Measurements from ENCODE around the gene EEFSEC.

Gene EEFSEC

GRCh38 chr3:128173849-128174248, 20.6 kb downstream of the EEFSEC start:
- Histone ChIP-seq H3K27ac (ENCODE audit: low read depth, low read length, severe bottlenecking) (peak overlapping the region; percentile 39), H3K9me3 (ENCODE audit: control insufficient read depth, low read length) (no peaks in the 10 kb centered on the region), H3K4me1 (ENCODE audit: control insufficient read depth, insufficient read depth, low read length, poor library complexity, severe bottlenecking) (peaks cover 8% of the 10 kb centered on the region), H3K36me3 (ENCODE audit: control insufficient read depth, insufficient read depth, low read length) (no peaks in the 10 kb centered on the region), H3K4me3 (ENCODE audit: extremely low read depth, insufficient read depth, low read length, poor library complexity, severe bottlenecking) (no peak overlapping the region)
- 60 to 66% methylated on average over 4 to 7 of the region's 7 CpGs for WGBS, 2 experiments (ENCODE audit: insufficient coverage in 2 of 2)

- Histone ChIP-seq H3K27ac (ENCODE audit: low read depth, low read length, severe bottlenecking) (no peak overlapping the region), H3K9me3 (ENCODE audit: control insufficient read depth, low read length) (no peaks in the 10 kb centered on the region), H3K36me3 (ENCODE audit: control insufficient read depth, insufficient read depth, low read length) (no peaks in the 10 kb centered on the region), H3K4me3 (ENCODE audit: extremely low read depth, insufficient read depth, low read length, poor library complexity, severe bottlenecking) (no peak overlapping the region), H3K4me1 (ENCODE audit: control insufficient read depth, insufficient read depth, low read length, poor library complexity, severe bottlenecking) (peaks cover 14% of the 10 kb centered on the region)
- WGBS, 2 experiments (ENCODE audit: insufficient coverage in 2 of 2), result 85 to 87% methylated on average over 7 of the region's 9 CpGs
Measured at GRCh38 chr3:128174675-128175590, 21.7 kb downstream of the EEFSEC start.

DNA sequence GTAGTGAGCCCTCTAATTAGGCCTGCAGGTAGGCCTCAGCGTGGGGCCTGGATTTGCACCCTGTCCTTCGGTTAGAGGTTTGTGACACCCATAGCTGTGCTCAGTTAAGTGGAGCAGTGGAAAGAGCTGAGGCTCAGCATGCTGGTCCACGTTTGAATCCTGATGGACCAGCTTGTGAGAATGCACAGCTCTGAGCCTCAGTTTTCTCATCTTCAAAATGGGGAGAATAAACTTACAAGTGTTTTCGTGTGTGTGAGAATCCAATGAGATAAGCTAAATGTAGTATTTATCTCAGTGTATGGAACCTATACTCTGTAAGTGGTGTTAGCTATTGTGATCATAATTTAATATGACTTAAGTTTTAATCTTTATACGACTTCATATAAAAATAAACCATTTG, 22.5 kb downstream of the EEFSEC start:
- no peaks in the 10 kb centered on the region for H3K9me3 ChIP-seq (ENCODE audit: control insufficient read depth, low read length)
- 86 to 100% methylated on average over 3 of the region's 5 CpGs for WGBS, 2 experiments (ENCODE audit: insufficient coverage in 2 of 2)
- no peak overlapping the region for H3K4me3 ChIP-seq (ENCODE audit: extremely low read depth, insufficient read depth, low read length, poor library complexity, severe bottlenecking)
- no peaks in the 10 kb centered on the region for H3K36me3 ChIP-seq (ENCODE audit: control insufficient read depth, insufficient read depth, low read length)
- H3K27ac ChIP-seq (ENCODE audit: low read depth, low read length, severe bottlenecking), result no peak overlapping the region
- peaks cover 14% of the 10 kb centered on the region for H3K4me1 ChIP-seq (ENCODE audit: control insufficient read depth, insufficient read depth, low read length, poor library complexity, severe bottlenecking)

DNA sequence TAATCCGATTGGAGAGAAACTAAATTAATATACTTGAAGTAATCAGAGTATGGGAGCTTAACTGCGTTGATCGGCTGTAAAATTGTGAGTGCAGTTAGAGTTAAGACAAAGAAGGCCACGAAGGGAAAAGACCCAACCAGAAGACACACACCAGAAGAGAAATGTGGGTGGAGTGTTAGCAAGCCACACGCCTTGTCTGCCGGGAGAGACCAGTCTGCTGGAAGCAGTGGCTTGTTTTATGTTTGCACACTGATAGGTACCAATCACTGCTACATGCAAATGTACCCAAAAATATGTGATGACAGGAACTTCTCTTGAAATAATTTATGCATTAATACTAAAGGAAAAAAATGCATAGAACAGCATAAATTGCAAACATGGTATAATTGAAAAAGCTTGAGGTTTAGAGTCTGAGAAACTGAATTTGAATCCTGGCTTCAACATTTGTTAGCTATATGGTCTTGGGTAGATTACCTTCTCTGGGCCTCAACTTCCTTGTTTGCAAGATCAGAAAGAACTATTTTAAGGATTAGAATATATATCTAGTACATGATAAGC, 23.1 kb downstream of the EEFSEC start:
- no peak overlapping the region for H3K27ac ChIP-seq (ENCODE audit: low read depth, low read length, severe bottlenecking)
- no peaks in the 10 kb centered on the region for H3K9me3 ChIP-seq (ENCODE audit: control insufficient read depth, low read length)
- WGBS, 2 experiments (ENCODE audit: insufficient coverage in 2 of 2), result 89 to 100% methylated on average over 1 to 3 of the region's 6 CpGs
- peaks cover 14% of the 10 kb centered on the region for H3K4me1 ChIP-seq (ENCODE audit: control insufficient read depth, insufficient read depth, low read length, poor library complexity, severe bottlenecking)
- no peaks in the 10 kb centered on the region for H3K36me3 ChIP-seq (ENCODE audit: control insufficient read depth, insufficient read depth, low read length)
- H3K4me3 ChIP-seq (ENCODE audit: extremely low read depth, insufficient read depth, low read length, poor library complexity, severe bottlenecking), result no peak overlapping the region

GRCh38 chr3:128177865-128178264, 24.6 kb downstream of the EEFSEC start:
- no CpG with 5 or more reads among the region's 2 CpGs for WGBS, 2 experiments (ENCODE audit: insufficient coverage in 2 of 2)
- Histone ChIP-seq H3K9me3 (ENCODE audit: control insufficient read depth, low read length) (no peaks in the 10 kb centered on the region), H3K4me3 (ENCODE audit: extremely low read depth, insufficient read depth, low read length, poor library complexity, severe bottlenecking) (no peak overlapping the region), H3K27ac (ENCODE audit: low read depth, low read length, severe bottlenecking) (no peak overlapping the region), H3K36me3 (ENCODE audit: control insufficient read depth, insufficient read depth, low read length) (no peaks in the 10 kb centered on the region), H3K4me1 (ENCODE audit: control insufficient read depth, insufficient read depth, low read length, poor library complexity, severe bottlenecking) (peaks cover 14% of the 10 kb centered on the region)

- WGBS, 2 experiments (ENCODE audit: insufficient coverage in 2 of 2), result 68 to 77% methylated on average over 3 of the region's 4 CpGs
- Histone ChIP-seq H3K4me1 (ENCODE audit: control insufficient read depth, insufficient read depth, low read length, poor library complexity, severe bottlenecking) (peaks cover 11% of the 10 kb centered on the region), H3K9me3 (ENCODE audit: control insufficient read depth, low read length) (no peaks in the 10 kb centered on the region), H3K27ac (ENCODE audit: low read depth, low read length, severe bottlenecking) (no peak overlapping the region), H3K4me3 (ENCODE audit: extremely low read depth, insufficient read depth, low read length, poor library complexity, severe bottlenecking) (no peak overlapping the region), H3K36me3 (ENCODE audit: control insufficient read depth, insufficient read depth, low read length) (no peaks in the 10 kb centered on the region)
Measured at GRCh38 chr3:128178782-128179483, 25.7 kb downstream of the EEFSEC start.

GRCh38 chr3:128179484-128179819, 26.2 kb downstream of the EEFSEC start:
- Histone ChIP-seq H3K4me1 (ENCODE audit: control insufficient read depth, insufficient read depth, low read length, poor library complexity, severe bottlenecking) (peaks cover 7% of the 10 kb centered on the region), H3K4me3 (ENCODE audit: extremely low read depth, insufficient read depth, low read length, poor library complexity, severe bottlenecking) (no peak overlapping the region), H3K9me3 (ENCODE audit: control insufficient read depth, low read length) (no peaks in the 10 kb centered on the region), H3K27ac (ENCODE audit: low read depth, low read length, severe bottlenecking) (no peak overlapping the region), H3K36me3 (ENCODE audit: control insufficient read depth, insufficient read depth, low read length) (no peaks in the 10 kb centered on the region)
- 50 to 52% methylated on average over 7 of the region's 7 CpGs for WGBS, 2 experiments (ENCODE audit: insufficient coverage in 2 of 2)

GRCh38 chr3:128180436-128180835, 27.2 kb downstream of the EEFSEC start:
- H3K36me3 ChIP-seq (ENCODE audit: control insufficient read depth, insufficient read depth, low read length), result no peaks in the 10 kb centered on the region
- 94 to 100% methylated on average over 2 of the region's 2 CpGs for WGBS, 2 experiments (ENCODE audit: insufficient coverage in 2 of 2)
- H3K27ac ChIP-seq (ENCODE audit: low read depth, low read length, severe bottlenecking), result no peak overlapping the region
- no peak overlapping the region for H3K4me3 ChIP-seq (ENCODE audit: extremely low read depth, insufficient read depth, low read length, poor library complexity, severe bottlenecking)
- H3K4me1 ChIP-seq (ENCODE audit: control insufficient read depth, insufficient read depth, low read length, poor library complexity, severe bottlenecking), result peaks cover 7% of the 10 kb centered on the region
- H3K9me3 ChIP-seq (ENCODE audit: control insufficient read depth, low read length), result peaks cover under 1% of the 10 kb centered on the region

- H3K9me3 ChIP-seq (ENCODE audit: control insufficient read depth, low read length), result peaks cover 2% of the 10 kb centered on the region
- H3K27ac ChIP-seq (ENCODE audit: low read depth, low read length, severe bottlenecking), result no peak overlapping the region
- WGBS, 2 experiments (ENCODE audit: insufficient coverage in 2 of 2), result 88 to 100% methylated on average over 1 to 3 of the region's 3 CpGs
- peaks cover 7% of the 10 kb centered on the region for H3K4me1 ChIP-seq (ENCODE audit: control insufficient read depth, insufficient read depth, low read length, poor library complexity, severe bottlenecking)
- no peaks in the 10 kb centered on the region for H3K36me3 ChIP-seq (ENCODE audit: control insufficient read depth, insufficient read depth, low read length)
- H3K4me3 ChIP-seq (ENCODE audit: extremely low read depth, insufficient read depth, low read length, poor library complexity, severe bottlenecking), result no peak overlapping the region
Measured at GRCh38 chr3:128180913-128181312, 27.6 kb downstream of the EEFSEC start.

GRCh38 chr3:128182656-128183055, 29.4 kb downstream of the EEFSEC start:
- peaks cover 2% of the 10 kb centered on the region for H3K9me3 ChIP-seq (ENCODE audit: control insufficient read depth, low read length)
- no peaks in the 10 kb centered on the region for H3K36me3 ChIP-seq (ENCODE audit: control insufficient read depth, insufficient read depth, low read length)
- H3K27ac ChIP-seq (ENCODE audit: low read depth, low read length, severe bottlenecking), result no peak overlapping the region
- no CpG with 5 or more reads among the region's 6 CpGs for WGBS, 2 experiments (ENCODE audit: insufficient coverage in 2 of 2)
- H3K4me1 ChIP-seq (ENCODE audit: control insufficient read depth, insufficient read depth, low read length, poor library complexity, severe bottlenecking), result peaks cover 7% of the 10 kb centered on the region
- no peak overlapping the region for H3K4me3 ChIP-seq (ENCODE audit: extremely low read depth, insufficient read depth, low read length, poor library complexity, severe bottlenecking)
